Hematopoietic multipotent progenitor cell treated with erythropoietin and hydrocortisone succinate and interleukin-3 and kit ligand, for 6 days (in vitro differentiated cells): ENCODE measurements around the gene ARID3A.

Source experiments
- DNase-seq: peaks from one replicate; pipeline ENCODE4 v3.0.0-alpha.2; 2015

Gene ARID3A

GRCh38 chr19:963486-963951 lies 37.7 kb downstream of the ARID3A start:
- no peak for DNase-seq

- no peak for DNase-seq
Observed at GRCh38 chr19:964116-964520, 38.3 kb downstream of the ARID3A start.

- DNase-seq: peak; percentile 52
Observed at GRCh38 chr19:964761-965694, 39.2 kb downstream of the ARID3A start.

DNA sequence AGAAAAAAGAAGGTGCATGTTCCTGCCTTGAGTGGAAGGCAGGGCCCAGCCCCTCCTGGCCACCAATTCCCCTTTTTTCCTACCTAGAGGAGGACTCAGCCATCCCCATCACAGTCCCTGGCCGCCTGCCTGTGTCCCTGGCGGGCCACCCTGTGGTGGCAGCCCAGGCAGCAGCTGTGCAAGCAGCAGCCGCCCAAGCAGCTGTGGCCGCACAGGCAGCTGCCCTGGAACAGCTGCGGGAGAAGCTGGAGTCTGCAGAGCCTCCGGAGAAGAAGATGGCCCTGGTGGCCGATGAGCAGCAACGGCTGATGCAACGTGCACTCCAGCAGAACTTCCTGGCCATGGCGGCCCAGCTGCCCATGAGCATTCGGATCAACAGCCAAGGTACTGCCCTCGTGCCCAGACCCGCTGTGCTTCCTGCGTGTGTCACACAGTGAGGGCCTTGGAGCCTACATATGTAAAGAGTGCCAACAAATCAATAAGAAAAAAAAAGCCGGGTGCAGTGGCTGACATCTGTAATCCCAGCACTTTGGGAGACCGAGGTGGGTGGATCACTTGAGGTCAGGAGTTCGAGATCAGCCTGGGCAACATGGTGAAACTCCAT lies 40.8 kb downstream of the ARID3A start:
- no peak for DNase-seq

GRCh38 chr19:970695-971094 lies 44.9 kb downstream of the ARID3A start:
- no peak for DNase-seq

DNA sequence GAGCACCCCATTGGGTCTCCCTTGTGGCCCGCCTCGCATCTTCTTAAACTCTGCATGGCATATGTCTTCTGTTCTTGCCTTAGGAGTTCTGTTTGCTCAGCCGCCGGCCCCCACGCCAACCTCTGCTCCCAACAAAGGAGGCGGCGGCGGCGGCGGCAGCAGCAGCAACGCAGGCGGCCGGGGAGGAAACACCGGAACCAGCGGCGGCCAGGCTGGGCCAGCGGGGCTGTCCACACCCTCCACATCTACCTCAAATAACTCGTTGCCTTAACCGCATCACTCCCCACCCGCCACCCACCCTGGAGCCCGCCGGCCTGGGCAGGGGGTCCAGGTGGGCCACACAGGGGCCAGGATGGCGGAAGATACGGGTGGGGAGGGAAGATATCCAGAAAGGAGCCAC lies 46.0 kb downstream of the ARID3A start:
- DNase-seq: no peak

DNA sequence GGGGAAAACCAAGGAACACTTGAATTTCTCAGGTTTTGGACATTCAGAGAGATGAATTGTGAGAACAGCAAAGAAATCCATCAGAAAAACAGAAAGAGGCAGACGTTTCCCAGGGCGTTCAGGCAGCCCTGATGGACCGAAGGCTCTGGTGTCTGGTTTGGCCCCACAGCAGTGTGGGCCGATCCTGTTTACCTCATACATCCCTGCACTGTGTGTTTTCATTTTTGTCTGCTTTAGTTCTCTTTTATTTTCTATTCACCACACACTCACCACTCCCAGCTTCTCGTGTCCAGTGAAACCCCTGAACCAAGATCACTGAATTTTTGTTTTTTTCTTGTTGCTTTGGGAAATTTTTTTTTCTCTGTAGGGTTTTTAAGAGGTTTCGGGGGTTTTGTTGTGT lies 46.4 kb downstream of the ARID3A start:
- DNase-seq: no peak

GRCh38 chr19:973726-974563 lies 48.1 kb downstream of the ARID3A start:
- DNase-seq: no peak

- no peak for DNase-seq
Observed at GRCh38 chr19:974564-975257, 48.9 kb downstream of the ARID3A start.

GRCh38 chr19:976476-976875 lies 50.6 kb downstream of the ARID3A start:
- no peak for DNase-seq

- DNase-seq: no peak
Observed at GRCh38 chr19:977058-977464, 51.2 kb downstream of the ARID3A start.

DNA sequence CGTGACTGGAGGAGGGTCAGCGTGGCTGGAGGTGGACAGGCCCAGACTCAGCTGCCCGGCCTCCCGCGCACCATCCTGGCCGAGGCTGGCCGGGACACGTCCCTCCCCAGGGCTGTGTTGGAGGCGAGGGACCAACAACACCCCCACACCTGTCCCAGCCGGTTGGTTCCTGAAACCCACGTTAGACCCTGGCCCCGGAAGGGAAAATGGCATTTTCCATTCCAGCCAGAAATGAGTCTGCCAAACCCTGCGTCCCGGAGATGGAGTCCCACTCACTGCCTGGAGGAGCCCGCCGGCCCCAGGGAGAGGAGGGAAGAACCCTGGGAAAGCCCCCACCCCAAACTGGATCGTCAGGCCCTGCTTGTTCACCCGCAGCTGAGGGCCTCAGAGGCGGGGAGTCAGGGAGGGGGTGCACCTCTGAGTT lies 53.5 kb downstream of the ARID3A start:
- DNase-seq: no peak

DNA sequence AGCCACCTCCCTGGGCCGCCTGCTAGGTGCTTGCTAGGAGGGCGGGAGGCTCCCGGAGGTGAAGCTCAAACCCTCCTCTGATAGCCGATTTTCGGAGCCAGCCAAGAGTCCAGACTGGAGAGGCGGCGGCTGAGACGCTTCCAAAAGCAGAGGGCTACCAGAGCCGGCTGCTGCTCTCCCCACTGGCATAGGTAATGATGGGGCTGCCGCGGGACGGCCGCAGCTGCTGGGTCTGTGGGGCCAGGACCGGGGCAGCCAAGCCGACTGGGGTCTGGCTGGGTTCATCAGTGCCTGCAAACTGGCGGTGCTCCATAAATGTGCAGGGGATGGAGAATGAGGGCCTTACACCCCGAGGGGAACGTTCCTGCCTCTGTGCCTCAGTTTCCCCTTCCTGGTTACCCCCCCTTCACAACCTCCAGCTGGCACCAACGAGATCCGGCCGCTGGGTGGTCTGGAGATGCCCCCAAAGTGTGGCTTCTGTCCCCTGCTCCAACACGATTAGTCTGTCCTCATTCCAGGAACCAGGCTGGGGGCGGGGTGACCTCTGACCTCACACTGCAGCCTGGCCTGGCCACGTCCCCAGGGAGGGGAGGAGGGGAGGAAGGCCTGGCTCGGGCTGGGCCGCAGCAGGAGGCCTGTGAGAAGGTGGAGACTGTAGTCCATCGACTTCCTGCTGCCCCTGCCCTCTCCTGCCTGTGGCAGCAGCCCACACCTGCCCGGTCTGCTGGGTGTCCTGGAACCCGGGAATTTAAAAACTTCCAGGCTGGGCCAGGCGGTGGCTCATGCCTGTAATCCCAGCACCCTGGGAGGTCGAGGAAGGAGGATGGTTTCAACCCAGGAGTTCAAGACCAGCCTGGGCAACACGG lies 54.5 kb downstream of the ARID3A start:
- no peak for DNase-seq

GRCh38 chr19:982567-983170 lies 56.8 kb downstream of the ARID3A start:
- peak; percentile 74 for DNase-seq

GRCh38 chr19:984165-984967 lies 58.5 kb downstream of the ARID3A start, which contains the start of gene WDR18:
Gene WDR18 (plus strand): TSS chr19:984345. CDS start chr19:984354, 9 bp downstream.
- DNase-seq: peak; percentile 94

DNA sequence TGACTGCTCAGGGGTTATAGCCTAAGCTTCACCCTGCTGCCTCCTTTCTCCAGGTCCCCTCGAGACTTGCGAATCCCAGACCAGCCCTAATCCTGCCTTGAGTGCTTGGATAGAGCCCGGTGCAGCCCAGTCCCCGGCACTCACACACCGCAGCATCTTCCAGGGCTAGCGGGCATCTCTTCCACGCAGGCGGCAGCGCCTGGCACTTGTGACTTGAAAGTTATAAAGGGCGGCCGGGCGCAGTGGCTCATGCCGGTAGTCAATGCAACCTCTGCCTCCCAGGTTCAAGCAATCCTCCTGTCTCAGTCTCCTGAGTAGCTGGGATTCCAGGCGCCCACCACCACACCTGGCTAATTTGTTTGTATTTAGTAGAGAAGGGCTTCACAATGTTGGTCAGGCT lies 60.2 kb downstream of the ARID3A start:
- DNase-seq: no peak

- no peak for DNase-seq
Observed at GRCh38 chr19:988081-988480, 62.2 kb downstream of the ARID3A start.

DNA sequence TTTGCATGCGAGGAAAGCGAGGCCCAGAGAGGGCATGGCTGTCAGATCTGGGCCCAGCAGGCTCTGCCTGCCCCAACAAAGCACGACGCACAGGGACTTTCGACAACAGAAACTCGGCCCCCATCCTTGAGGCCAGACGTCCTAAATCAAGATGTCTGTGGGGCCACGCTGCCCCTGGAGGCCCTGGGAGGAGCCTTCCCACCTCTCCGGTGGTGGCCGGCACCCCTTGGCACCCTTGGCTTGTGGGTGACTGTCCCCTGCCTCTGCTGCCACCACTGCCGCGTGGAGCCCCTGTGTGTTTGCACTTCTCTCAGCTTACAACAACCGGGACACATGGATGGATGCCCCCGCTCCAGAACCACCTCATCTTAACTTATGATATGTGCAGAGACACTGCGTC lies 62.7 kb downstream of the ARID3A start:
- DNase-seq: no peak

DNA sequence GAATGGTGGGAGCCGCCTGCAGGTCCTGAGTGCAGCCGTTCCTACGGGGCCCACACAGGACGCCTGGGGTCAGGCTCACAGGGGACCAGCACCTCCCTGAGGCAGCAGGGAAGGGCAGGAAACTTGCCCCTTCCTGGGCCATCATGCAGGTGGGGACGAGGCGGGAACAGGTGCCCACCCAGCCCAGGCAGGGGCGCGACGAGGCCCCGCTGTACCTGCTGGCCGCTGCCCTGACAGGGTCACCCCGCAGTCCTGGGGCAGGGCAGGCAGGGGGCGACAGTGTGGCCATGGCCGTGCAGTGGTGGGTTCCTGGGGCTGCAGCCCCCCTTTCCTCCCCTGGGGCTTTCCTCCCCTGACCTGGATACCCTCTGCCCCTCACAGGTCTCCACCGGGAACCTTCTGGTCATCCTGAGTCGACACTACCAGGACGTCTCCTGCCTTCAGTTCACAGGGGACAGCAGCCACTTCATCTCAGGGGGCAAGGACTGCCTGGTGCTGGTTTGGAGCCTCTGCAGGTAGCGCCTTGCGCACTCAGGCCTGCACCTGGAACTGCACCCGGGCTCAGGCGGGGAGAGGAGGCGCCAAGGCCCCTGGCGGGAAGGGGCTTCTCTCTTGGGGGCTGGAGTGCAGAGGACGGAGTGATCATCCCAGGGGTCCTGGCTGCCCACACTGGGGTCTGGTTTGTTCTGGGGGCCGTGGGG lies 63.7 kb downstream of the ARID3A start:
- DNase-seq: no peak
